Stimulated activated CD4-positive, alpha-beta T cell treated with anti-CD3 and anti-CD28 coated beads, Interleukin-12 subunit alpha, Interleukin-12 subunit beta, amount 100 ng/mL, for 48 hours (primary cell): ENCODE measurements around the gene PCMT1.
A peak's percentile ranks its signal among the peaks of the same experiment; 100 is the strongest.
"Not testable (repeated sequence)": the region's sequence is repeated elsewhere in the genome, so short reads cannot be mapped to it uniquely, and the experiment has no call there.

Source experiments
- DNase-seq, 3 donors: peaks; one replicate each; pipeline ENCODE4 v3.0.0-alpha.2; 2020; ENCODE audit warnings: low read depth in 2 of 3, low spot score in 1 of 3

PCMT1 gene

DNA sequence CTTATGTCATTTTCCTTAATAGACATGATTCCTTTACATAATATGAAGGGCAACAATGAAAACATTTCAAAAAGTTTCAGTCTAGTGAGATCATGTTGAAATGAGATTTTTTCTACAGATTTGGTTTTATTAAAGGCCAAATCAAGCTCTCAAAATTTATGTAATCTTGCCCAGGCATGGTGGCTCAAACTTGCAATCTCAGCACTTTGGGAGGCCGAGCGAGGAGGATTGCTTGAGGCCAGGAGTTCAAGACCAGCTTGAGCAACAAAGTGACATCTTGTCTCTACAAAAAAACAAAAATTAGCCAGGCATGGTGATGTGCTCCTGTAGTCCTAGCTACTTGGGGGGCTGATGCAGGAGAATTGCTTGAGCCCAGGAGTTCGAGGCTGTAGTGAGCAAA, 63.8 kb downstream of the PCMT1 start:
- no peak for DNase-seq

DNA sequence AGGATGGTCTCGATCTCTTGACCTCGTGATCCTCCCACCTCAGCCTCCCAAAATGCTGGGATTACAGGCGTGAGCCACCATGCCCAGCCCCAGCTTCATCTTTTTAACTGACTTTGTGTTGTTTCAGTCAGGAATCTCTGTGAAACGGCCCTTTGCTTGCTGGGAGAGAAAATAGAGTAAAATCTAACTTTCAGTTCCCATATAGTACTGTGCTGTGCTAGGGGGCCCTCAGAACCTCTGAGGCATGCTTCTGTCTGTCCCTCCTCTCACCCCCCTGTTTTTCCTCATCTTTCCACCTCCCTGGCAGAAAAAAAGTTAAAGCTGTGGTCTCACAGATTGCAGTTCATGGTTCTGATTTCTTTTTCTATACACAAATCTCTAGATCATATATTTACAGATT, 66.2 kb downstream of the PCMT1 start:
- no peak for DNase-seq

DNA sequence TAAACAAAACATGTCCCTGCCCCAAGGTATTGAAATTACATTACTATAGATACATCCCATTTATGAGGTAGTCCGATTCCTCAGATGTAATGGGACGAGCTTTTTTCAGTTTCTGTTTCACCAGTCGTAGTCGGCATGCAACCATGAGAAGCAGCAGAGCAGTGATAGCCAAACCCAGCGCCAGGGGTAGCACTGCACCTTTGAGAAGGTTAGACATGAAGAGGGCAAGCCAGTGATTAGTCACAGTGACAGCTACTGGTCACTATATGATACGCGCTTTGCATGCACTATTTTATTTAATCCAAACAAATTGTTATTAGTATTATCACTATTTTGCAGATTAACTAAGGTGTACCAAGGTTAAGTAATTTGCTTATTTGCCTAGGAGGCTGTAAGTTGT, 71.0 kb downstream of the PCMT1 start:
- DNase-seq: no peak

GRCh38 chr6:149821492-149821891, 72.0 kb downstream of the PCMT1 start:
- DNase-seq: no peak

- no peak for DNase-seq
Observed at GRCh38 chr6:149823013-149823412, 73.5 kb downstream of the PCMT1 start.

DNA sequence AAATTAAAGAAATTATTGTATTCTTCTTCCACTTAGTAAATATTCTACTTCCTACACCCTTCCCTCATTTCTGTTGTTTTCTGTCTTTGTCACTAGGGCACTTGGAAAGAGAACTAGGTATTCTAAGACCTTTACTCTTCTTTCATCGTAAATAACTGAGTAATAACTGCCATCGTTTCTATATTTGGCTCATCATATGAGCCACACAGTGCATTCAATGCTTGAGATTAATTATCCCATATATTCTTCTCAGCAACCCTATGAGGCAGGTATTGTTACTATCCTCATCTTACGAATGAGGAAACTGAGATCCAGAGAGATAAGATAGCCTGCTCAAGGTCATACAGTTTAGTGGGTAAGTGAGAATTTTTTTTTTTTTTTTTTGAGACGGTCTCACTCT, 75.8 kb downstream of the PCMT1 start:
- no peak for DNase-seq

DNA sequence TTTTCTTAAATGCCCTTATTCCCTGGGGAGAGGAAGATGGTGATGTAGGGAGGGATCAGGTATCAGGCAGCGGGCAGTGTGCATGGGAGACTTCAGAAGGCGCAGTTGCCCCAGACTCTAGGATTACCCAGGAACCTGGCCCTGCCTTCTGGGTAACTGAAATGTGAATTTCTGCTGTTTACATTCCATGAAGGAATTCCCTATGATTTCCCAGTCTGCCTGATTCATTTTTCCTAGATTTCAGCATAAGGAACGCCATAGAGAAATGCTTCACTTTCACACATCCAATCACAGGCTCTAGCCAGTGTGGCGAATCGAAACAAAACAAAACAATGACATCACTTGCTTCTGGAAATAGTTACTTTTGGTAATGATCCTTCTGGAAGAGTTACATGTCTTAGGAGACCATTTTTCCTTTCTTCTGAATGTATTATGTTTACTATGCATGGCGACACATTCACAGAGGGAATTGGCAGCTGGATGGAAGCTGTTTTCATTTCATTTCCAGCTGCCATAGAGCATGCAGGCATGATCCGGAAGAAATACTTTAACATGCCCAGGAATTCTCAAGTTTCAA, 81.3 kb downstream of the PCMT1 start:
- DNase-seq: no peak

DNA sequence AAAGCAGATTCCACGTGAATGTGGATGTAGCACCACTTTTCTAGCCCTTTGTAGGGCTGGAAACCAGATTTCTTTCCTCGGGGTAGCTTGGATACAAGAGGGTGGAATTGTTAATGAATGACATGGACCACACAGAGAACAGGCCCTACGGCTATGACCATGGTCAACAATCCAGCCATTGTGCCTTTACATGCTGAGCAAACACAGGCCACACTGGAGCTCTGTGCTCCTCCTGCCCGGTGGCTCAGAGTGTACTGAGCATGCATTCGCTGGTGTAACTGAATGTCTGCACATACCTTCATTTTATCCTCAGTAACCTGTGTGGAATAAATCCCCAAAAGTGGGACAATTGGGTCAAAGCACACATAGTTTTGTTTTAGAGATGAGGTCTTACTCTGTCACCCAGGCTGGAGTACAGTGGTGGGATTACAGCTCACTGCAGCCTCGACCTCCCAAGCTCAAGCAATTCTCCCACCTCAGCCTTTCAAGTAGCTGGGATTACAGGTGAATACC, 81.8 kb downstream of the PCMT1 start:
- DNase-seq: no peak

DNA sequence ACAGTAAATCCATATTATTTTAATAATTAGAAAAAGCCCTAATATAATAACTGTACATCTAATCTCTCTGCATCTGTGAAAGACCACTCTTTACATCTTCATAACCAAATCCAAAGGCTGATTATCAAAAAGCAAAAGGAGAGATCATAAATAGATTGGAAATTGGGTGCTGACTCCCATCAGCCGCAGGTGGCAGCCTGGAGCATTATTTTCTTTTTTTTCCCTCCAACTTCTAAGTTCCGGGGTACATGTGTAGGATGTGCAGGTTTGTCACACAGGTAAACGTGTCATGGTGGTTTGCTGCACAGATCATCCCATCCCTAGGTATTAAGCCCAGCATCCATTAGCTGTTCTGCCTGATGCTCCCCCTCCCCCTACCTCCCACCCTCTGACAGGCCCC, 84.1 kb downstream of the PCMT1 start:
- DNase-seq: no peak

DNA sequence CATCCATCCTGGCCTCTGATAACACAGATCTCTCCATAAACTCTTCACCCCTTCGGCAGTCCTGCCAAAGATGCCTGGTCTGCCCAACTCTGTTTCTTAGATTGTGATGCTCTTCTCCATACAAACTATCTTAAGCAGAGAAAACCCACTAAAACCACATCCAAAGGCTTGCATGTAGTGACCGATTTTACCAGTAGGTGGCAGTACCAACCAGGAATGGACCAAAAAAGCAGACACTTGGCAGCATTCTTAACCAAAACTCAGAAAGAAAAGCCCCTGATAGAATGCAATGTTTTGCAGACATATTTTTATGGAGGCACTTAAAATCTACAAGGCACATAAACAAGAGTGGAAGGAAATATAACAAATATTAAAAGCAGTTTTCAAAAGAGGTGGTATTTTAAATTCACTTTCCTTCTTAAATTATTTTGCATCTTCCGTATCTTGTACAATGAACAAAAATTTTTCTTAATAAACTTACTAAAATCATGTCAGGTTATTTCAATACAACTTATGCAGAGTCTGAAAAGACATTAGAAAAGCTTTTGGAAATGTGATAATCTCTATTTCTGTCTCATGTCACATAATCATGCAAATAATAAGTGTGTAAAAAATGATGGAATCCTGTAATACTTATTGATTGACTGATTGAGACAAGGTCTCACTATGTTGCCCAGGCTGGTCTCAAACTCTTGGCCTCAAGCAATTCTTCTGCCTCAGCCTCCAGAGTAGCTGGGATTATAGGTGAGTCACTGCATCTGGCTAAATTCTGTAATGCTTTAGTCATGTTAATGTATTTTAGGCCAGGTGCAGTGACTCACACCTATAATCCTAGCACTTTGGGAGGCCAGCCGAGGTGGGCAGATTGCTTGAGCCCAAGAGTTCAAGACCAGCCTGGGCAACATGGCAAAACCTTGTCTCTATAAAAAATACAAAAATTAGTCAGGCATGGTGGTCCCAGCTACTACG, 85.3 kb downstream of the PCMT1 start:
- DNase-seq: peak; percentile 44 to 90 (median 58)

DNA sequence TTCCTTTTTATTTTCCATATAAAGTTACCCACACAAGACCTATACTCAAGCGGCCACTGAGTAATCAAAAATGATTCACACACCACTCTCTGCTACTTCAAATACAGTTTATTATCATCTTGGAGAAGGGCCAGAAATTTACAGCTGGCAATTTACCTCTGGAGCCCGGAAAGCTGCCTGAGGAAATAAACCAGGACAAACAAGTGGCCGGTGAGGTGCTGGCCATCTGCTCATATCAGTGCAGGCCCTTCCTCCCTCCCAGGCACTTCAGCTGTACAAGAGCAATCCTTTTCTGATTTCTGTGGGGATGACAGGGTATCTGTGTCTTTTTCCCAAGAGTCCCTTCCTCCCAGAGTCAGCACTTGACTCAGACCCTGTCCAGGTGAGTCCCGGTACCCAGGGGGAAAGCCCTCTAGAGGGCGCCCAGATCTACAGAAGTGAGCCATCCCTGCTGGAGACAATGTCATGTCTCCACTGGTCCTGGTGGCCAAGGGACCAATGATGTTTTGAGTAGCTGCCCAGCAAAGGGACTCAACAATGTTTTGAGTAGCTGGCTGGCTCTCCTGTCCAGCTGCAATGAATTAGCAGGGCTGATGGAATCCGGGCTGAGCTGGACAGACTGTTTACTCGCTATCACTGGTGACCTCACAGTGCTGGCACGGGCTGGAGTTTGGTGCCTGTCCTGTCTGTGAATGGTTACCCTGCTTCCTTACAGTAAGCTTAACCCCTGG, 91.0 kb downstream of the PCMT1 start:
- DNase-seq: peak in 1 of 3 donors; percentile 30

DNA sequence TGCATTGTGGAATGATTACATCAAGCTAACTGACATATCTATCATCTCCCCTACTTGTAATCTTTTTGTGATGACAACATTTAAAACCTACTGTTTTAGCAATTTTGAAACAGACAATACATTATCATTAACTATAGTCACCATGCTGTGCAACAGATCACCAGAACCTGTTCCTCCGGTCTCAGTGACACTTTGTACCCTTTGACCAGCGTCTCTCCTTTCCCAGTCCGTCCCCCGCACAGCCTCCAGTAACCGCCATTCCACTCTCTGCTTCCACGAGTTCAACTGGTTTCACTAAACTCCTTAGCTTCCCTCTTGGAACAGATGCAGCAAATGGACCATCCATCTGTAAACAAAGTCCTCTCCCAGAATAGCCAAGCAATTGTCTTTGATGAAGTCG, 92.8 kb downstream of the PCMT1 start:
- no peak for DNase-seq

DNA sequence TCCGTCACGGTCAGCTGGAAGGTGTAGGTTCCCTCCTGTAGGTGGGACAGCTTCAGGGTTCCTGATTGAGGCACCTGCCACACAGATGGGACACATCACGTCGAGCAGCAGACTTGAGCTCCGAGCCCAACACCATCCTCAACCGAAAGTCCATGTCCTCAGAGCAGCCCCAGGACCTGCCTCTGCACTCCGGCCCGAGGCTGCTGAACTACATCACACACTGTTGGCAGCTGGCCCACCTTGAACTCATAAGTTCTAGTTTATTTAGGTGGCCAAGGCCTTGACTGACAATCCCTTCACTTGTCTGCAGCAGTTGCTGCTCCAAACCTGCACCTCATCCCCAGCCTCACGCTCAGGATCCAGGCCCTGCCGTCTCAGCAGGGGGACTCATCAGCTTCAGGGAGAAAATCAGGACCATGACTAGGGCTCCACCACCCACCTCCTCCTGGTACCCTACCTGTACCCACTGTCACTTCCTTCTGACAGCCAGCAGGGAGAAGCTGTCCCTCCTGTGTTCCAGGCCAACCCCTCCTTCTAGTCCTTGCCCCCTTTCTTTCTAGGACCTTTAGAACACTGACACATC, 93.6 kb downstream of the PCMT1 start:
- no peak for DNase-seq

DNA sequence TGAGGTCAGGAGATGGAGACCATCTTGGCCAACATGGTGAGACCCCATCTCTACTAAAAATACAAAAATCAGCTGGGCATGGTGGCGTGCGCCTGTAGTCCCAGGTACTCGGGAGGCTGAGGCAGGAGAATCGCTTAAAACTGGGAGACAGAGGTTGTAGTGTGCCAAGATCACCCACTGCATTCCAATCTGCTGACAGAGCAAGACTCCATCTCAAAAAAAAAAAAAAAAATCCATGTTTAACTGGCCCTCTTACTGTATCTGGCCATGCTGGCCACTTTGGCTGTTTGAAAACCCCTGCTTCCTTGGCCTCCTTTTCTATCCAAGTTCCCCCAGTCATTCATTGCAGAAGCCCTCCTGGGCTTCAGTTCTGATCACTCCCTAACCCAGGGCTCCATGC, 94.5 kb downstream of the PCMT1 start:
- not testable (repeated sequence) for DNase-seq

DNA sequence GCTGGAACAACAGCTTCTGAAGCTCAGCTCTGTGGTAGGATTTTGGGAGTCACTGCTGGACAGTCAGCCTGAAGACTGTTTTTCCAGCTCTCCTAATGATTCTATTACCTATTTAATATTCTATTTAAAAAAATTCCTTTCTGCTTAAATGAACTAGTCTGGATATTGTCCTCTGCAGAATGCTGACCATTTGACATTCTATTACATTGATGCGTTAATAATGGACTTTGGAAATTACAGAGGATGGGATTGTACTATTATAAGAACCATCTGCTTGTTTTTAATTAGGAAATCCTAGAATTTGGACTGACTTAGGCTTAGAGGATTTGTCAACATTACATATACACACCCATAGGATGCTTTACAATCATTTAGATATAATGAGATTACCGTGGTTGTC, 94.9 kb downstream of the PCMT1 start:
- no peak for DNase-seq

DNA sequence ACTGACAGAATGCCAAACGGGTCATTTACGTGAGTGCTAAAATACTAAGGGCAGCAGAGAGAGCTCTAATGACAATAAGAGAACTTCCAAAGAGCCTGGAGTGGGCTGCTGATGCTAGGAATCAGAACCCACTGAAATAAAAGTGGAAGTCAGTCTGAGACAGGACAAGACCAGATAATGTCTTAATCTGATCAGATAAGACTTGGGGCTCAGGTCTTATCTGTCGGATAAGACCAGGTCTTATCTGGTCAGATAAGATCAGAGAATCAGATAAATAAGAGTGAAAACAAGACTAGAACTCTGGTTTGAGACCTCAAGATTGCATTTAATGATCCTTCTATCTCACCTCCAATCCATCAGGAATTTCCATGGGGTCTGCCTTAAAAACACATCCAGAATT, 96.0 kb downstream of the PCMT1 start:
- no peak for DNase-seq

DNA sequence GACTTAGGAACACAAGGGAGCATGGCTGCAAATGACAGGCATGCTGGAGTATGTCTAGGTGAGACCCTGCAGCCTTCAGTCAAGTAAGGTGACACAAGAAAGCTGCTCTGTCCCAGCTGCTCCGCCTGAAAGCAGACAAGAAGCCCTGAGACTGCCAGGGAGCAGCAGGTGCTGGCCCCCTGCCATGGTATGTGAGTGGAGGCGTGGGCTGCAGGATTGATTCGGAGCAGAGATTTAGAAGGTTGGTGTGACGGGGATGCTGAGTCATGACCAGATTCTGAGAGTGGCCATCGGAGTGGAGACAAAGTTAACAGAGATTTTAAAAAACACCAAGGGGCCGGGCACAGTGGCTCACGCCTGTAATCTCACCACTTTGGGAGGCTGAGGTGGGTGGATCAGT, 96.8 kb downstream of the PCMT1 start:
- no peak for DNase-seq

GRCh38 chr6:149847939-149848267, 98.4 kb downstream of the PCMT1 start:
- DNase-seq: no peak

DNA sequence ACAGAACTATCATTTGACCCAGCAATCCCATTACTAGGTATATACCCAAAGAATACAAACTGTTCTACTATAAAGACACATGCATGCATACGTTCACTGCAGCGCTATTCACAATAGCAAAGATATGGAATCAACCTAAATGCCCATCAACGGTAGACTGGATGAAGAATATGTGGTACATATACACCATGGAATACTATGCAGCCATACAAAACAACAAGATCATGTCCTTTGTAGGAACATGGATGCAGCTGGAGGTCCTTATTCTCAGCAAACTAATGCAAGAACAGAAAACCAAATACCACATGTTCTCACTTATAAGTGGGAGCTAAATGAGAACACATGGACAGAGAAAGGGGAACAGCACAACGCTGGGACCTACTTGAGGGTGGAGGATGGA, 98.8 kb downstream of the PCMT1 start:
- not testable (repeated sequence) for DNase-seq

DNA sequence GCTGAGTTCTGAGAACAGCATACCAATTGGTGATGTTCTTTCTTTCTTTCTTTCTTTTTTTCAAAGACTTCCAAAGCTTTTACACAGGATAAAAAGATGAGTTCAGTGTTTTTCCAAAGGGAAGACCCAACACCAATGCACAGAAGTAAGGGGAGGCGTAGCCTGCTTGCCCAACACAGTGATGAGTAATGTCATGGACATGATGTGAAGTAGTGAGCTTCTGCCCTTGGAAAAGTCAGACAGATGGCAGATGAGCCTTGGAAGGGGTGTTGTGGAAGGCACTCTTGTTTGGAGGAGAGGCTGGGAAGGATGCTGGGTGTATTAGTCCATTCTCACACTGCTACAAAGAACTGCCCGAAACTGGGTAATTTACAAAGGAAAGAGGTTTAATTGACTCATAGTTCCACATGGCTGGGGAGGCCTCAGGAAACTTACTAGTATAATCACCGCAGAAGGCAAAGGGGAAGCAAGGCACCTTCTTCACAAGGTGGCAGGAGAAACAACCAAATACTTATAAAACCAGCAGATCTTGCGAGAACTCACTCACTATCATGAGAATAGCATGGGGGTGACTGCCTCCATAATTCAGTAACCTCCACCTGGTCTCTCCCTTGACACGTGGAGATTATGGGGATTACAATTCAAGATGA, 102.0 kb downstream of the PCMT1 start:
- no peak for DNase-seq

- no peak for DNase-seq
Observed at GRCh38 chr6:149852180-149852579, 102.6 kb downstream of the PCMT1 start.
